ENCODE results near the gene FLNB. TPM values are rescaled to one million over a fixed set of nuclear protein-coding genes. Genes with fewer than 3 reads are reported as not detected.

The FLNB gene
- total RNA-seq, 1 donor from 2014 or later: 52.8 TPM

- peak; percentile 52 for ATAC-seq
- DNase-seq (ENCODE audit: low spot score): peak; percentile 83
These were observed 167.4 kb downstream of the FLNB start for GRCh38 chr3:58175437-58176184.

- ATAC-seq (no peak), DNase-seq (ENCODE audit: low spot score) (no peak)
These were observed 167.9 kb downstream of the FLNB start for GRCh38 chr3:58176185-58176530.

GRCh38 chr3:58176827-58177489 is 168.7 kb downstream of the FLNB start:
- ATAC-seq (no peak), DNase-seq (ENCODE audit: low spot score) (no peak)

- DNase-seq (ENCODE audit: low spot score) (peak; percentile 91), ATAC-seq (peak; percentile 77)
These were observed 169.7 kb downstream of the FLNB start for GRCh38 chr3:58177747-58178527.

- ATAC-seq: no peak
- peak; percentile 66 for DNase-seq (ENCODE audit: low spot score)
These were observed 170.5 kb downstream of the FLNB start for GRCh38 chr3:58178528-58179234.

- ATAC-seq: peak; percentile 20
- DNase-seq (ENCODE audit: low spot score): peak; percentile 40
These were observed 171.2 kb downstream of the FLNB start for GRCh38 chr3:58179235-58180098.

GRCh38 chr3:58180099-58180880 is 172.1 kb downstream of the FLNB start:
- peak; percentile 40 for DNase-seq (ENCODE audit: low spot score)
- ATAC-seq: no peak

- ATAC-seq: no peak
These were observed 172.8 kb downstream of the FLNB start for GRCh38 chr3:58180940-58181587.

GRCh38 chr3:58183221-58183620 is 175.0 kb downstream of the FLNB start:
- ATAC-seq (no peak), DNase-seq (ENCODE audit: low spot score) (no peak)

More at GRCh38 chr3:58180940-58181587, 172.8 kb downstream of the FLNB start:
- no peak for DNase-seq (ENCODE audit: low spot score)

GRCh38 chr3:58183891-58184290 is 175.7 kb downstream of the FLNB start:
- ATAC-seq (no peak), DNase-seq (ENCODE audit: low spot score) (no peak)

- no peak for DNase-seq (ENCODE audit: low spot score)
- ATAC-seq: no peak
These were observed 176.2 kb downstream of the FLNB start for GRCh38 chr3:58184309-58184981.

GRCh38 chr3:58184982-58185360 is 176.7 kb downstream of the FLNB start:
- DNase-seq (ENCODE audit: low spot score) (no peak), ATAC-seq (no peak)

- DNase-seq (ENCODE audit: low spot score): no peak
- ATAC-seq: no peak
These were observed 179.9 kb downstream of the FLNB start for GRCh38 chr3:58188173-58188564.

- DNase-seq (ENCODE audit: low spot score) (peak; percentile 82), ATAC-seq (peak; percentile 45)
These were observed 180.8 kb downstream of the FLNB start for GRCh38 chr3:58188921-58189451.

- DNase-seq (ENCODE audit: low spot score) (no peak), ATAC-seq (no peak)
These were observed 181.5 kb downstream of the FLNB start for GRCh38 chr3:58189691-58190090.

- peak; percentile 83 for DNase-seq (ENCODE audit: low spot score)
- peak; percentile 61 for ATAC-seq
These were observed 182.1 kb downstream of the FLNB start for GRCh38 chr3:58190291-58190690.

GRCh38 chr3:58190882-58191281 is 182.7 kb downstream of the FLNB start:
- DNase-seq (ENCODE audit: low spot score) (peak; percentile 67), ATAC-seq (peak; percentile 43)
